ENCODE results near the gene PLPPR1. TPM values are rescaled to one million over a fixed set of nuclear protein-coding genes. Genes with fewer than 3 reads are reported as not detected.

PLPPR1 gene
- total RNA-seq, 1 experiment from 2014 or later, result not detected

GRCh38 chr9:101312661-101313060, 284.1 kb downstream of the PLPPR1 start:
- ATAC-seq (no peak), DNase-seq (ENCODE audit: low read depth, low spot score) (no peak)
- H3K27me3 ChIP-seq (ENCODE audit: control insufficient read depth, insufficient read depth, low read length), result no peaks in the 10 kb centered on the region
- CTCF ChIA-PET, result no interaction called here
- POLR2A ChIA-PET, result no interaction called here
- in situ Hi-C loops (cut with HindIII; ENCODE audit: low pct_unique_long_range_greater_than_20kb, low sequenced_read_pairs), result no loop called here
- no peak overlapping the region for H3K4me3 ChIP-seq (ENCODE audit: low read depth in 2 of 2, low read length in 2 of 2)
- no peaks in the 10 kb centered on the region for H3K9me3 ChIP-seq (ENCODE audit: control insufficient read depth, insufficient read depth, low read depth, low read length)
- intact Hi-C loops (cut with micrococcal nuclease; ENCODE audit: unreplicated experiment), result loop anchor here (5.0 kb wide), 1 partner anchor 195 kb away; no protein-coding TSS in a partner anchor
- H3K36me3 ChIP-seq (ENCODE audit: control insufficient read depth, insufficient read depth, low read length), result no peaks in the 10 kb centered on the region
- H3K4me1 ChIP-seq (ENCODE audit: control insufficient read depth, insufficient read depth, low read length), result no peaks in the 10 kb centered on the region
- BruUV-seq (replicated peaks), result no TSS peak
- TF ChIP-seq, protein P1, sequence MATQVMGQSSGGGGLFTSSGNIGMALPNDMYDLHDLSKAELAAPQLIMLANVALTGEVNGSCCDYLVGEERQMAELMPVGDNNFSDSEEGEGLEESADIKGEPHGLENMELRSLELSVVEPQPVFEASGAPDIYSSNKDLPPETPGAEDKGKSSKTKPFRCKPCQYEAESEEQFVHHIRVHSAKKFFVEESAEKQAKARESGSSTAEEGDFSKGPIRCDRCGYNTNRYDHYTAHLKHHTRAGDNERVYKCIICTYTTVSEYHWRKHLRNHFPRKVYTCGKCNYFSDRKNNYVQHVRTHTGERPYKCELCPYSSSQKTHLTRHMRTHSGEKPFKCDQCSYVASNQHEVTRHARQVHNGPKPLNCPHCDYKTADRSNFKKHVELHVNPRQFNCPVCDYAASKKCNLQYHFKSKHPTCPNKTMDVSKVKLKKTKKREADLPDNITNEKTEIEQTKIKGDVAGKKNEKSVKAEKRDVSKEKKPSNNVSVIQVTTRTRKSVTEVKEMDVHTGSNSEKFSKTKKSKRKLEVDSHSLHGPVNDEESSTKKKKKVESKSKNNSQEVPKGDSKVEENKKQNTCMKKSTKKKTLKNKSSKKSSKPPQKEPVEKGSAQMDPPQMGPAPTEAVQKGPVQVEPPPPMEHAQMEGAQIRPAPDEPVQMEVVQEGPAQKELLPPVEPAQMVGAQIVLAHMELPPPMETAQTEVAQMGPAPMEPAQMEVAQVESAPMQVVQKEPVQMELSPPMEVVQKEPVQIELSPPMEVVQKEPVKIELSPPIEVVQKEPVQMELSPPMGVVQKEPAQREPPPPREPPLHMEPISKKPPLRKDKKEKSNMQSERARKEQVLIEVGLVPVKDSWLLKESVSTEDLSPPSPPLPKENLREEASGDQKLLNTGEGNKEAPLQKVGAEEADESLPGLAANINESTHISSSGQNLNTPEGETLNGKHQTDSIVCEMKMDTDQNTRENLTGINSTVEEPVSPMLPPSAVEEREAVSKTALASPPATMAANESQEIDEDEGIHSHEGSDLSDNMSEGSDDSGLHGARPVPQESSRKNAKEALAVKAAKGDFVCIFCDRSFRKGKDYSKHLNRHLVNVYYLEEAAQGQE (IDR thresholded peaks at IDR 0.05; ENCODE audit: insufficient read depth in 1 of 2, low read depth in 2 of 2, low read length in 1 of 2), result no peak
- TF ChIP-seq POLR2AphosphoS5 (IDR thresholded peaks at IDR 0.05; ENCODE audit: low read depth, low read length) (no peak), SIN3A (IDR thresholded peaks at IDR 0.05; ENCODE audit: borderline replicate concordance, insufficient read depth, low read depth, low read length) (no peak), CTCF (IDR thresholded peaks at IDR 0.05) (no peak), TCF7L2 (IDR thresholded peaks at IDR 0.05; ENCODE audit: low read depth, low read length) (no peak)
- no peak overlapping the region for H3K27ac ChIP-seq (ENCODE audit: low read length)

- POLR2A ChIA-PET, result no interaction called here
Observed at GRCh38 chr9:101315112-101315450, 286.6 kb downstream of the PLPPR1 start.

More at GRCh38 chr9:101315112-101315450, 286.6 kb downstream of the PLPPR1 start:
- H3K9me3 ChIP-seq (ENCODE audit: control insufficient read depth, insufficient read depth, low read depth, low read length), result no peaks in the 10 kb centered on the region
- DNase-seq (ENCODE audit: low read depth, low spot score) (no peak), ATAC-seq (no peak)
- no peaks in the 10 kb centered on the region for H3K36me3 ChIP-seq (ENCODE audit: control insufficient read depth, insufficient read depth, low read length)
- no peaks in the 10 kb centered on the region for H3K4me1 ChIP-seq (ENCODE audit: control insufficient read depth, insufficient read depth, low read length)
- no peaks in the 10 kb centered on the region for H3K27me3 ChIP-seq (ENCODE audit: control insufficient read depth, insufficient read depth, low read length)
- intact Hi-C loops (cut with micrococcal nuclease; ENCODE audit: unreplicated experiment) (no loop called here), in situ Hi-C loops (cut with HindIII; ENCODE audit: low pct_unique_long_range_greater_than_20kb, low sequenced_read_pairs) (no loop called here)
- no TSS peak for BruUV-seq (replicated peaks)
- no peak overlapping the region for H3K27ac ChIP-seq (ENCODE audit: low read length)
- TF ChIP-seq, protein P1 (IDR thresholded peaks at IDR 0.05; ENCODE audit: insufficient read depth in 1 of 2, low read depth in 2 of 2, low read length in 1 of 2), result no peak
- TF ChIP-seq TCF7L2 (IDR thresholded peaks at IDR 0.05; ENCODE audit: low read depth, low read length) (no peak), SIN3A (IDR thresholded peaks at IDR 0.05; ENCODE audit: borderline replicate concordance, insufficient read depth, low read depth, low read length) (no peak), CTCF (IDR thresholded peaks at IDR 0.05) (no peak), POLR2AphosphoS5 (IDR thresholded peaks at IDR 0.05; ENCODE audit: low read depth, low read length) (no peak)
- CTCF ChIA-PET, result no interaction called here
- H3K4me3 ChIP-seq (ENCODE audit: low read depth in 2 of 2, low read length in 2 of 2), result no peak overlapping the region

Data from Panc1 (cell line).